Activated CD4-positive, alpha-beta T cell treated with anti-CD3 and anti-CD28 coated beads, Interleukin-2, amount 50 U/mL, for 24 hours (primary cell): ENCODE measurements around the gene LRP5.

ENCODE experiments used
- DNase-seq, 2 donors: peaks; one replicate each; pipeline ENCODE4 v3.0.0-alpha.2; 2020; ENCODE audit warnings: low read depth in 1 of 2, low spot score in 1 of 2

Gene LRP5

GRCh38 chr11:68308068-68308467, 4.3 kb upstream of the LRP5 start:
- no peak for DNase-seq

GRCh38 chr11:68309621-68310185, 2.7 kb upstream of the LRP5 start:
- no peak for DNase-seq

DNA sequence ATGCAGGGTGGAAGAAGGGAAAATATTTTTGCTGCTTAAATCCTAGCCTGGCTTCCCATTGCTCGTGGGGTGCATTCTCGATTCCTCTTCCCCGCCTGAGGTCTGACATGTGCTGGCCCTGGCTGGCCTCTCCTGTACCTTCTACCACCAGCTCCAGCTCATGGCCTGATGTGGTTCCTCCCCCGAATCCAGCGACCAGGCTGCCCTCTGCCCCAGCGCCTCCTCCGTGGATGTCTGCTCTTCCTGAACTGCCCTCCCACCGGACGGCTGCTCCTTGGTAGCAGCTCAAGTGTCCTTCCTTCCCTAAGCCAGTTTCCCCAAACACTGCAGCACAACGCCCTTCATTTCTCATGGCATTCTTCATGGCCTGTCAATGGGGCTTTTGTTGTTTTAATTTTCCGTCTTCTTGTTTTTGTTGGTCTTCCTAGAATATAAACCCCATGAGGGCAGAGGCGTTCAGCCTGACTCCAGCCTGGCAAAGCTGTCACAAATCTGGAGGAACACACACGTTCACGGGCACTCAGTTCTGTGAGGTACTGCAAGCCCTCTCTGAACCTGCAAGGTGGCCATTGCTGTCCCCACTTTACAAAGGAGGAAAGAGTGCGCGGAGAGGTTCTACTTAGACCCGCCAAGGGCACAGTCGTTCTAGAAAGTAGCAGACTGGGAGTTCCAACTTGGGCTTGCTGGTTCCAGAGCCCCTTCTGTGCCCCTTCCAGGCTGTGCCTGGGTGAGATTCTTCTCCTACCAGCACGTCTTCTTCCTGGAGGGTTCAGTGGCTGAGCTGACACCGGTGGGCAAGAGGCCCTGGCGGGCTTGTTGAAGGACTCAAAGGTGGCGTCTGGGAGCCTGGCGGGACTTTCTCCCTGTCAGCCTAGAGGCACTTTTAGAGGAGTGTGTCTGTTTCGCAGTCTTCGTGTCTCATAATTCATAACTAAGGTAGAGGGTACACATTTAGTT, 953 bp upstream of the LRP5 start:
- no peak for DNase-seq

DNA sequence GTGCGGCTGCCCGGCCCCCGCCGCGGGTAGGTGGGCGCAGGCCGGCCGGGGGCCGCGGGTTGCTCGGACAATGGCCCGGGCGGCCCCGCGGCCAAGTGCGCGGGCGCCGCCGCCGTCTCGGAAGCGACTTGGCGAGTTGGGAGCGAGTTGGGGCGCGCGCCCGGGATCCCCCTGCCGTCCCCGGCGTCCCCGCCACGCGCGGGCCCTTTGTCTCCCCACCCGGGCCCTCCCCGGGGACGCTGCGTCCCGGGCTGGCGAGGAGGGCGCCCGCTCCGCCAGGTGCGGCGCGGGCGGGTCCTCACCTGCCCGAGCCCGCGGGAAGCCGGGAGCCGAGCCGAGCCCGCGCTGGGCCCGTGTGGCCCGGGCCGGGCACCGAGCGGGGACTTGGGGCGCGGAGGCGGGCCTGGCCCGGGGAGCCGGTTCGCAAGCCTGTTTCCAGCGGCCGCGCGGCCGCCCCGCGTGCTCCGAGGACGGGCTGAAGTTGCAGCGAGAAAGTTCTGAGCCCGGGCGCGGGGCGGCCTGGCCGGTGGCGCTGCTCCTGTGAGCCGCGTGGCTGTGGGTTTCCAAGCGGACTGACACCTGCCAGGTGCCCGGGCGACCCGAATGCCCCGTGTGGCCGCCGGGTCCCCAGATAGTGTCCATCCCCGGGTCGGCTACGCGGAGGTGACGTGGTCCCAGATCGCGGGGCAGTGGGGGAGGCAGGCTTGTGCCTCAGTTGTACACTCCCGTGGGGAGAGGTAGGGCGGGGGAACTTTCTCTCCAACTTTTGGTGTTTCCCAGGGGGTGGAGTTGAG, 586 bp downstream of the LRP5 start:
- DNase-seq, result no peak

- DNase-seq, result no peak
Observed at GRCh38 chr11:68313574-68314202, 1.3 kb downstream of the LRP5 start.

- no peak for DNase-seq
Observed at GRCh38 chr11:68314203-68315170, 2.1 kb downstream of the LRP5 start.

DNA sequence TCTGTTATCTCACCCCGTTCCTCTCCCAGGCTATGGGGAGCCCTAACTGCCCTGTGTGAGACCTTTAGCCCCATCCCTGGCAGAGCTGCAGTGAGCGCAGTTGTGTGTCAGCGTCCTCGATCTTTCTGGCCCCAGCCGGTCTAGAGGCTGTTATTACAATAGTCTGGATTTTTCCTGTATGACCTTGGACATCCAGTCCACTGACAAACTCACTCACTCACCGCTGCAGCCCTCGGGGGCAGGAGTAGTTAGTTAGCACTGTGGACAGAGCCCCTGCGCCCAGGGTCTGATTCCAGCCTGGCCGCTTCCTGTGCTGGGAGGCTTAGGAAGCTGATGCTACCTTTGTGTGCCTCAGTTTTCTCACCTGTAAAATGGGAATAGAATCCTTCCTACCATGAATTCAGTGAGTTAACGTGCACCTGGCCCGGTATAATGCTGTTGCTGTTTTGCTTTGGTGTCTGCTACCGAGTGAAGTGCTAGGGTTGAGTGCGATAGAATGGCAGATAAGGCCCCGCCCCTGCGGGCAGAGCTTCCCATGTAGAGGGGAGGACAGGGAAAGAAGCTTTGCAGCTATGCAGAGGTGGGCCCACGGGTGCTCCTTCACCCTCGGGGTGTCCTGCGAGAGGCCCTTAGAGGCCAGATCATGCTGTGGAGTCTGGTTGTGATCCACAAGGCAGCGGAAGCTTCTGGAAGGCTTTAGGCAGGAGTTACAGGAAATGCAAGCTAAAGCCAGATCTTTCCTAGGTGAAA, 3.0 kb downstream of the LRP5 start:
- no peak for DNase-seq

DNA sequence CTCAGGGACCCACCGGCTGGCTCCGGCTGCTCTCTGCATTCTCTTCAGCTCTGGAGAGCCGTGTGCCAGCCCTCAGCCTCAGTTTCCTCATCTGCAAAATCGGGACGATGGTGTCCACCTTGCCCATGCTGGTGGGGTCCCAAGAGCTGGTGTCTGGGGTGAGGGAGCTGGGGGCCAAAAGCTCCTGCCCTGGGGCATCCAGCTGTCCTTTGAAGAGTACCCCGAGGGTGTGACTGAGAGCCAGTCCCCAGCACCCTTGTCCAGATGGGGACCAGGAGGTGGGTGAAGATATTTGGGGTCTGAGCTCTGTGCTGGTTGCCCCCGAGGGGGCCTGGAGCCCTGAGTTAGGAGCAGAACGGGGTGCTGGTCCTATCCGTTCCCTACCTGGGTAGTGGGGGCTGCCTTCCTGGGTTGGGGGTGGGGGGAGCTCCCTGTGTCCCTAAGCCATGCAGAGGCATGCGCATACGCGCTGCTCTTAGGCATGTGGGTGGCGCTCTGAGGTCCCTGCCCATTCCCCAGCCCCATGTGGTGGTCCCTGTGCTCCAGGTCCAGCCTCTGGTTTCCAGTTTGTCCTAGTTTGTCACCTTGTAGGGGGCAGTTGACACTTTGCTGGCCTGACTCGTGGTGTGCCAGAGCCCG, 4.9 kb downstream of the LRP5 start:
- no peak for DNase-seq

DNA sequence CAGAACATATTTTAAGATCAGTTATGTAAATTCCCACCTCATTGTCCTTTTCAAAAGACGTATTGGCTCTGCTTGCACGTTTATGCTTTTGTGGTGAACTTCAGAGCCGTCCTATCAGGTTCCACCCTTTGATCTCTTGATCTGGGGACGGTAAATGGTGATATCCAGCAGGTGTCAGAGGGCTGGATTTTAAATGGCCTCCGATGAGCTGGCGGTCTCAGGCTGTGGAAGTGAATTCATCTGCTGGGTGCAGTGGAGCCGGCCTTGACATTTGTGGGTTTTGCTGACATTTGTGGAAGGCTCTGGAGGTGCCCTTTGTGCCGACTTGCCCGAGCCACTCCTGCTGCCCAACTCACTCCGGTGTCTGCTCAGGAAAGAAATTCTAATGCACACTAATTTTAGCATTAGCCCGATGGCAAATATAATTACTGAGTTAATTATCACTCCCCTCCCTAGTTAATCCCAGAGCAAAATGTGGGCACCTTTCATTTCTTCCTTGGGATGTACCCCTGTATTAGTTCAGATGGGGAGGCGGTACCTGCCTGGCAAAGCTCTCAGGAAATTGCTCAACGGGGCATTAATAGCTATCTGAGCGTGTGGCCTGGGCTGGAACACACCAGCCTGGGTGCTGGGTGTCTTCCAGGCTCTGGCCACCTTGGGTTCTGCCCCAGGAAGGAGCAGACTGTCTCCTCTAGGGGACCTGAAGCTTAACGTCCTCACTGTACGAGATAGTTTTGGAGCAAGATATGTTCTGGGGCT, 9.1 kb downstream of the LRP5 start:
- no peak for DNase-seq

- no peak for DNase-seq
Observed at GRCh38 chr11:68322052-68322430, 9.7 kb downstream of the LRP5 start.

GRCh38 chr11:68324241-68324640, 11.8 kb downstream of the LRP5 start:
- no peak for DNase-seq

DNA sequence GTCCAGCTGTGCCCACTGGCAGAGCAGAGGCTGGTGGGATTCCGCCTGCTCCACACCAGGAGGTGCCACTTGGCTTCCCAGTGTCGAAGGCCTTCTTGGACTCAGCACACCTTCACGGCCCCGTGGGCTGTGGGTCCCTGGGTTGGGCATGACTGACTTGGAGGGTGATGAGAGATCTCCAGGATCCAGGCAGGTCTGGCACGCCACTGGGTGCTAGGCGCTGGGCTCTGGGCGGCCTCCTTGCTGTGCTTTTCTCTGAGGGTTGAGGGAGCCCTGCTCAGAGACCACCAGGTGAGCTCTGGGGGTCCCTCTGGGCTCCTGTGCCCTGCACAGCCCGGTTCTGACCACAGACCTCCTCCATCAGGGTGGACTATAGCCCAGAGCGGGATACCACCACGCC, 12.3 kb downstream of the LRP5 start:
- no peak for DNase-seq

GRCh38 chr11:68325183-68325906, 13.0 kb downstream of the LRP5 start:
- no peak for DNase-seq

DNA sequence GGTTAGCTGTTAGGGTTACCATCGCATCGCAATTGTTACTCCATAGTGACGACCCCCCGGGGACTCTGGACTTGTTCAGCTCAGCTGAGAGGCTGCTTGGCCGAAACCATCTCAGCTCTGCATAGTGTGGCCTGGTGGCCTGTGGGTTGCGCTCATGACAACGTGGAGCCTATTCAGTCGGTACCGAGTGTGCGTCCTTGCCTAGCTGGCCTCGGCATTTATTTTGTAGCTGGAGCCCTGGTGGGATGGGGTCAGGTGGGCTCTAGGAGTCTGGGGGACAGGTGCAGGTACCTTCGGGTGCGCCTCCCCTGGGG, 13.5 kb downstream of the LRP5 start:
- DNase-seq, result no peak

DNA sequence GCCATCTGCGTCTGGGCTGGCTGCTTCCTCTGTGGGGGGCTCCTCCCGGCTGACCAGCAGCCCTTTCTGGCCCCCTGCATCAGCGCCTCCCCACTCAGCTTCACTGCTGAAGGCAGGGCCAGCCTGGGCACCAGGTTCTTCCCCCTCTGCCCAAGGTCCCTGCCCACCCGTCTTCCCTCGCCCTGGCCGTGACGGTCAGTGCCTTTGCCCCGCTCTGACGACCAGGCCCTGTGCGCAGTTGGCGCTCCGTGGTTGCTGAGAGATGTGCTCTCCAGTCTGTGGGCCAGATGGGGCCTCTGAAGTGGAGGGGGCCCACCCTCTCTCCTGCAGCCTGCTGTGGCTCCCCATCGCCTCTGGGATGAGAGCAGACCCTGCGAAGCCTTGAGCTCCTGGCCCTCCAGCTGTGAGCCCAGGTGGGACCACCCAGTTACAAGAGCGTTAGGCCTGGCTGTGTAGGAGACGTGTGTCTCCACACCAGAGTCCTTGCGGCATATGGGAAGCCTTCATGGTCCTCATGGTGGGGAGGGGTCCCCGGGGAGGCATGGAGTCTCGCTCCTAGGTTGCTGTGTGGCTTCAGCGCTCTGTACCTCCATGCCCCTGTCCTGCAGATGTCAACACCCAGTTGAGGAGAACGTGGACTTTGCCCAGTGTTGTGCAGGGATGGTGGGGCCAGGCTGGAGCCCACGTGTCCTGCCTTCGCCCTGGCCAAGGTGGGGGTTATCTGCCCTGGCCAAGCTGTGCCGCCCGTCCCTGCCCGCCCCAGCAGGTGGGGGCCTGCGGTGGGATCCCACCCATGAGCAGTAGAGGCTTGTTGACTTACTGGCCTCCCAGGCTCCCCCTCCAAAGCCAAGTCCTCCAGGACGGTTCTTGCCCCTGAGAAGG, 14.2 kb downstream of the LRP5 start:
- DNase-seq, result no peak

GRCh38 chr11:68327586-68328370, 15.4 kb downstream of the LRP5 start:
- DNase-seq, result no peak
